NCI-H1092 (cell line): ENCODE data around the gene PAK4.
"Not testable (repeated sequence)": the region's sequence is repeated elsewhere in the genome, so short reads cannot be mapped to it uniquely, and the experiment has no call there.

Source experiments
- DNase-seq: peaks from one replicate; lab custom pipeline; 2025; lab: John Stamatoyannopoulos, UW

The PAK4 gene

GRCh38 chr19:39100500-39101166 is 25.0 kb upstream of the PAK4 start:
- no peak for DNase-seq

- no peak for DNase-seq
Observed at GRCh38 chr19:39103151-39103550, 22.4 kb upstream of the PAK4 start.

- DNase-seq: no peak
Observed at GRCh38 chr19:39104186-39104596, 21.4 kb upstream of the PAK4 start.

- DNase-seq: no peak
Observed at GRCh38 chr19:39106194-39106593, 19.4 kb upstream of the PAK4 start.

- no peak for DNase-seq
Observed at GRCh38 chr19:39109641-39110040, 15.9 kb upstream of the PAK4 start.

GRCh38 chr19:39110263-39110967 is 15.2 kb upstream of the PAK4 start:
- DNase-seq: no peak

- DNase-seq: no peak
Observed at GRCh38 chr19:39111593-39112199, 13.9 kb upstream of the PAK4 start.

- DNase-seq: no peak
Observed at GRCh38 chr19:39112338-39112890, 13.2 kb upstream of the PAK4 start.

GRCh38 chr19:39113199-39113598 is 12.4 kb upstream of the PAK4 start:
- no peak for DNase-seq

- DNase-seq: no peak
Observed at GRCh38 chr19:39115105-39115847, 10.3 kb upstream of the PAK4 start.

- not testable (repeated sequence) for DNase-seq
Observed at GRCh38 chr19:39117023-39117422, 8.6 kb upstream of the PAK4 start.

GRCh38 chr19:39119830-39120229 is 5.8 kb upstream of the PAK4 start:
- DNase-seq: no peak

- no peak for DNase-seq
Observed at GRCh38 chr19:39122934-39123731, 2.5 kb upstream of the PAK4 start.

GRCh38 chr19:39124136-39124764 is 1.3 kb upstream of the PAK4 start:
- no peak for DNase-seq

- DNase-seq: no peak
Observed at GRCh38 chr19:39125199-39125553, 410 bp upstream of the PAK4 start.

GRCh38 chr19:39126312-39127187 is 964 bp downstream of the PAK4 start:
- no peak for DNase-seq

- DNase-seq: no peak
Observed at GRCh38 chr19:39127812-39128515, 2.4 kb downstream of the PAK4 start.

GRCh38 chr19:39128516-39129079 is 3.0 kb downstream of the PAK4 start:
- no peak for DNase-seq

GRCh38 chr19:39129116-39129515 is 3.5 kb downstream of the PAK4 start:
- DNase-seq: no peak
